HepG2 (cell line): Measurements from ENCODE around the gene ASIC3. TPM values are rescaled to one million over a fixed set of nuclear protein-coding genes. Genes with fewer than 3 reads are reported as not detected.

Source experiments
- HDAC6 ChIP-seq: fragments of 200-600 bp; sonication (generic); IDR thresholded peaks from 2 replicates; pipeline ENCODE4 v1.7.0; 2017; ENCODE audit warnings: mild to moderate bottlenecking, antibody characterized with exemption, low read length, low read depth
- IKZF5 ChIP-seq: IDR thresholded peaks from 2 replicates; pipeline ENCODE4 v1.6.1; 2018; ENCODE audit warnings: missing genetic modification reagents, mild to moderate bottlenecking, missing compliant biosample characterization
- NFKBIZ ChIP-seq: IDR thresholded peaks from 2 replicates; pipeline ENCODE4 v1.6.1; 2018; ENCODE audit warnings: missing genetic modification reagents, missing compliant biosample characterization
- SRY ChIP-seq: sonication (generic); formaldehyde crosslinking; IDR thresholded peaks from 2 replicates; pipeline ENCODE4 v1.8.0; 2022; ENCODE audit warnings: mild to moderate bottlenecking, missing genetic modification reagents
- TARDBP ChIP-seq: sonication (generic); formaldehyde crosslinking; IDR thresholded peaks from 2 replicates; pipeline ENCODE4 v1.8.0; 2022; ENCODE audit warnings: mild to moderate bottlenecking, missing genetic modification reagents
- TCF7 ChIP-seq: sonication (generic); IDR thresholded peaks from 2 replicates; pipeline ENCODE4 v1.6.1; 2016; ENCODE audit warnings: antibody characterized with exemption, low read depth
- ZNF142 ChIP-seq: sonication (generic); formaldehyde crosslinking; IDR thresholded peaks from 2 replicates; pipeline ENCODE4 v1.4.0; 2020; ENCODE audit warnings: missing genetic modification reagents
- ZNF318 ChIP-seq: sonication (generic); formaldehyde crosslinking; IDR thresholded peaks from 2 replicates; pipeline ENCODE4 v1.4.0; 2020; ENCODE audit warnings: mild to moderate bottlenecking, missing genetic modification reagents
- polyA plus RNA-seq, 8 experiments: library from polyadenylated mRNA; depleted of rRNA in 3 of 8; stranded (reverse) in 7 of 8; unstranded in 1 of 8; fragments of >200 nt; fragmentation: Illumina TruSeq in 4 of 8; extraction: Trizol in 4 of 8; gene quantifications; 2 replicates each; pipeline versions ENCODE4 v1.2.1 to v1.2.3, GENCODE V29; 2011 to 2016; ENCODE audit warnings: low read depth in 4 of 8, missing spikeins in 1 of 8, mixed read lengths in 1 of 8; ENCODE audit not compliant: insufficient read depth in 1 of 8
- total RNA-seq, 5 experiments: library from RNA; depleted of rRNA; stranded (reverse); fragments of >200 nt; fragmentation: Illumina TruSeq; extraction: Trizol; gene quantifications; 2 replicates each; pipeline ENCODE4 v1.2.3, GENCODE V29; 2016; ENCODE audit warnings: low read depth in 1 of 5

ASIC3 gene
- total and polyA plus RNA-seq, 2 of the 13 experiments (the other 11 are each of a cell fraction or from before 2014, with no cell fraction given): 0.51 TPM; not detected in 1

GRCh38 chr7:151083071-151083823 is 34.9 kb downstream of the ASIC3 start, which contains the start of gene TMUB1 (continued):
- TF ChIP-seq ZNF318 (CRISPR knock-in tag) (no peak), ZNF142 (CRISPR knock-in tag) (no peak), TARDBP (no peak), SRY (no peak), TCF7 (no peak), NFKBIZ (CRISPR knock-in tag) (no peak), IKZF5 (no peak; the same call in 1 of the 2 replicates), HDAC6 (no peak)
